Measurements from ENCODE around the gene RBCK1. TPM values are rescaled to one million over a fixed set of nuclear protein-coding genes. Genes with fewer than 3 reads are reported as not detected.
"Not testable (repeated sequence)": the region's sequence is repeated elsewhere in the genome, so short reads cannot be mapped to it uniquely, and the experiment has no call there.

RBCK1 gene
- total RNA-seq, 2 donors from 2014 or later = 84.0 to 102 TPM

- no peak overlapping the region for H3K4me3 ChIP-seq
- no peak for DNase-seq (ENCODE audit: low spot score)
- H3K4me1 ChIP-seq (ENCODE audit: control insufficient read depth in 1 of 2, low read depth in 2 of 2) = peaks cover 5 to 6% of the 10 kb centered on the region in 2 donors
- no peaks in the 10 kb centered on the region for H3K27me3 ChIP-seq (replicated peaks; ENCODE audit: insufficient read depth)
- ATAC-seq (ENCODE audit: insufficient number of reproducible peaks, low FRiP score, low read depth) = no peak
- TF ChIP-seq CTCF (IDR thresholded peaks at IDR 0.05) = no peak
- H3K27ac ChIP-seq = no peak overlapping the region
- no peaks in the 10 kb centered on the region for H3K9me3 ChIP-seq
- H3K36me3 ChIP-seq = peaks cover 4% of the 10 kb centered on the region
These were observed 23.4 kb upstream of the RBCK1 start for GRCh38 chr20:384723-385122.

GRCh38 chr20:385448-385847, 22.7 kb upstream of the RBCK1 start:
- Histone ChIP-seq H3K4me3 (no peak overlapping the region), H3K9me3 (no peaks in the 10 kb centered on the region), H3K4me1 (ENCODE audit: control insufficient read depth in 1 of 2, low read depth in 2 of 2) (peaks cover 5 to 6% of the 10 kb centered on the region in 2 donors), H3K27me3 (replicated peaks; ENCODE audit: insufficient read depth) (no peaks in the 10 kb centered on the region), H3K27ac (no peak overlapping the region), H3K36me3 (peaks cover 6% of the 10 kb centered on the region)
- no peak for DNase-seq (ENCODE audit: low spot score)
- no peak for ATAC-seq (ENCODE audit: insufficient number of reproducible peaks, low FRiP score, low read depth)
- no peak for TF ChIP-seq CTCF (IDR thresholded peaks at IDR 0.05)

- not testable (repeated sequence) for H3K27me3 ChIP-seq (replicated peaks; ENCODE audit: insufficient read depth); DNase-seq (ENCODE audit: low spot score); H3K4me1 ChIP-seq (ENCODE audit: control insufficient read depth in 1 of 2, low read depth in 2 of 2); H3K9me3 ChIP-seq; ATAC-seq (ENCODE audit: insufficient number of reproducible peaks, low FRiP score, low read depth); H3K4me3 ChIP-seq; H3K27ac ChIP-seq
- H3K36me3 ChIP-seq = peaks cover 13% of the 10 kb centered on the region
These were observed 21.5 kb upstream of the RBCK1 start for GRCh38 chr20:386634-387033.

- Histone ChIP-seq H3K9me3 (no peaks in the 10 kb centered on the region), H3K4me1 (ENCODE audit: control insufficient read depth in 1 of 2, low read depth in 2 of 2) (peaks cover 0 to 1% of the 10 kb centered on the region in 2 donors), H3K27ac (no peak overlapping the region), H3K4me3 (no peak overlapping the region), H3K36me3 (peaks cover 14% of the 10 kb centered on the region), H3K27me3 (replicated peaks; ENCODE audit: insufficient read depth) (no peaks in the 10 kb centered on the region)
- DNase-seq (ENCODE audit: low spot score) = no peak
- no peak for TF ChIP-seq CTCF (IDR thresholded peaks at IDR 0.05)
- ATAC-seq (ENCODE audit: insufficient number of reproducible peaks, low FRiP score, low read depth) = no peak
These were observed 20.6 kb upstream of the RBCK1 start for GRCh38 chr20:387520-387919.

GRCh38 chr20:388034-388994, 19.8 kb upstream of the RBCK1 start:
- ATAC-seq (ENCODE audit: insufficient number of reproducible peaks, low FRiP score, low read depth) (no peak), DNase-seq (ENCODE audit: low spot score) (no peak)
- no peaks in the 10 kb centered on the region for H3K27me3 ChIP-seq (replicated peaks; ENCODE audit: insufficient read depth)
- no peak for TF ChIP-seq CTCF (IDR thresholded peaks at IDR 0.05)
- no peak overlapping the region for H3K27ac ChIP-seq
- peaks cover 14% of the 10 kb centered on the region for H3K36me3 ChIP-seq
- H3K4me3 ChIP-seq = no peak overlapping the region
- H3K9me3 ChIP-seq = no peaks in the 10 kb centered on the region
- no peaks in the 10 kb centered on the region for H3K4me1 ChIP-seq (ENCODE audit: control insufficient read depth in 1 of 2, low read depth in 2 of 2)
